Right atrium auricular region (tissue), 2 donors: ENCODE data around the gene TRAF2. TPM values are rescaled to one million over a fixed set of nuclear protein-coding genes. Genes with fewer than 3 reads are reported as not detected.

Experiments
- DNase-seq: peaks from one replicate; pipeline ENCODE4 v3.0.0-alpha.2; 2019; ENCODE audit warnings: low spot score
- H3K27ac ChIP-seq, 2 donors: fragments of 200-600 bp; sonication (generic); 1 replicate in 1 of 2; 2 replicates in 1 of 2; pipeline ENCODE4 v1.5.1; 2016 to 2019
- H3K27me3 ChIP-seq, 2 donors: fragments of 200-600 bp; sonication (generic); one replicate each; pipeline versions ENCODE4 v1.5.1 to v1.6.0; 2017 to 2019
- H3K36me3 ChIP-seq: fragments of 200-600 bp; sonication (generic); one replicate; pipeline ENCODE4 v1.5.1; 2016
- H3K4me1 ChIP-seq, 2 donors: fragments of 200-600 bp; sonication (generic); one replicate each; pipeline versions ENCODE4 v1.5.1 to v1.6.0; 2017 to 2019
- H3K4me3 ChIP-seq, 2 donors: fragments of 200-600 bp; sonication (generic); 1 replicate in 1 of 2; 2 replicates in 1 of 2; pipeline ENCODE4 v1.5.1; 2017 to 2019; ENCODE audit warnings: mild to moderate bottlenecking in 1 of 2, moderate library complexity in 1 of 2
- H3K9me3 ChIP-seq, 2 donors: fragments of 200-600 bp; sonication (generic); one replicate each; pipeline ENCODE4 v1.5.1; 2019
- CTCF ChIP-seq, 2 donors: fragments of 200-600 bp; sonication (generic); IDR thresholded peaks; one replicate each; pipeline ENCODE4 v1.5.1; 2019; ENCODE audit warnings: antibody characterized with exemption in 2 of 2
- total RNA-seq, 2 donors: library from RNA; depleted of rRNA; stranded (reverse); fragments of >200 nt; gene quantifications; one replicate each; pipeline ENCODE4 v1.1.0, GENCODE V29; 2016

TRAF2 gene
- total RNA-seq, 2 donors from 2014 or later = 1.9 to 4.1 TPM

- Histone ChIP-seq H3K36me3 (peaks cover 41% of the 10 kb centered on the region), H3K27ac (peak overlapping the region; percentile 91 to 95), H3K4me1 (peaks cover 0 to 37% of the 10 kb centered on the region in 2 donors), H3K4me3 (no peak overlapping the region), H3K9me3 (no peaks in the 10 kb centered on the region), H3K27me3 (no peaks in the 10 kb centered on the region)
- no peak for DNase-seq
- TF ChIP-seq CTCF (IDR thresholded peaks at IDR 0.05) = no peak
These were observed 56.0 kb downstream of the TRAF2 start for GRCh38 chr9:136942112-136942880.

DNA sequence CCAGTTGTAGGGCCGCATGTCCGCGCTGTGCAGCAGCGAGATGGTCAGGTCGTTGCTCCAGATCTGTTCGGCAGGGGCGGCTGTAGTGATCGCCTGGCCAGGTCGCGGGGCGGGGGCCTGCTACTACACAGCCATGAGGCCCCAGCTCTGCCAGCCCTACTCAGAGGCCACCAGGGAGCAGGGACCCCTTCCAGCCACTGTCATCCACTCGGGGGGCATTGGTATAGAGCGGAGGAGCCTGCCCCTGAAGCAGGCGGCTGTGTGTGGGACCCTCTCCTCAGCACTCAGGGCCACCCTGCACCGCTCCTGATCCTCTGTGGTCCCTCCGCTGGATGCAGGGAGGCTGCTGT, 56.5 kb downstream of the TRAF2 start:
- Histone ChIP-seq H3K9me3 (no peaks in the 10 kb centered on the region), H3K27ac (peak overlapping the region; percentile 91 to 95), H3K27me3 (no peaks in the 10 kb centered on the region), H3K4me1 (peaks cover 0 to 43% of the 10 kb centered on the region in 2 donors), H3K36me3 (peaks cover 41% of the 10 kb centered on the region), H3K4me3 (peak overlapping the region in 1 of 2 donors; percentile 85)
- DNase-seq = no peak
- no peak for TF ChIP-seq CTCF (IDR thresholded peaks at IDR 0.05)

DNA sequence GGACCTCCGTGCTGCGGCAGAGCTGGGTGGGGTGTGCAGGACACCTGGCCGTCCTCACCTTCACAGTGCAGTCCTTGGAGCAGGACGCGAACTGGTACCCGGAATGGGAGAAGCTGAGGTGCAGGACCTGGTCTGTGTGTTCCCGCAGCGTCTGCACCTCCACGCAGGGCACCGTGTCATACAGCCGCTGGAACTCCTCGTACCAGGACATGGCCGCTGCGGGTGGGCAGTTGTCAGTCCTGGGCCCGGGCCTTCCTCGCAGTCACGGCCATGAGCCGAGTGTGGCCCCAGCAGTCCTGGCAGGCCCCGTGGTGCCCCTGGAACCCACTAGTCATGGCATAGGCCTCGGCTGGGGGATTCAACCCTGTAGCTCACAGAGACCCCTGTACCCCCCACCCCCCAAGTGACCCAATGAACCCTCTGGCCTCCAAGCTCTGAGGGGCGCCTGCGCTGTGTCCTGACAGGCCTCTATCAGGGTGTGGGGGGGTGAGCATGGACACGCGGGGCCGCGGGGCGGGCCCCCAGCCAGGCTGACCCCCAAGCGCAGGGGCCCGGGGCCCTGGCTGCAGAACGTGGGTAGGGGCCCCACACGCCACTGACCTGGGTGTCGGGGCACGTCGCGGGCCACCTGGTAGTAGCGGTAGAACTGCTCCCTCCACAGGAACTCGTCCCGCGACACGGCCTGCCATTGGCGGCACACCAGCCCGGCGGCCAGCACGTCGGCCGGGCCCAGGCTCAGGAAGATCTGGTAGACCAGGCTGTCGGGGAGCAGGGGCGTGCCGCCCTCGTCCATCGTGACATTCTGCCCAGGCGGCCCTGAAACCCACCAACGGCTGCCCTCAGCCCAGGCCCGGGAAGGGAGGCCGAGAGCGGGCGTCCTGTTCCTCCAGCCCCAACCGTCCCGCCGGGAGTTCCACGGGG, 57.2 kb downstream of the TRAF2 start:
- TF ChIP-seq CTCF (IDR thresholded peaks at IDR 0.05) = no peak
- Histone ChIP-seq H3K4me3 (peak overlapping the region; percentile 85 to 87), H3K9me3 (no peaks in the 10 kb centered on the region), H3K27ac (peak overlapping the region; percentile 91 to 95), H3K4me1 (peaks cover 0 to 50% of the 10 kb centered on the region in 2 donors), H3K36me3 (peaks cover 41% of the 10 kb centered on the region), H3K27me3 (no peaks in the 10 kb centered on the region)
- DNase-seq = no peak

- Histone ChIP-seq H3K4me1 (peaks cover 0 to 56% of the 10 kb centered on the region in 2 donors), H3K27ac (peak overlapping the region; percentile 91 to 95), H3K9me3 (no peaks in the 10 kb centered on the region), H3K27me3 (no peaks in the 10 kb centered on the region), H3K4me3 (peak overlapping the region; percentile 85 to 87), H3K36me3 (peaks cover 39% of the 10 kb centered on the region)
- TF ChIP-seq CTCF (IDR thresholded peaks at IDR 0.05) = no peak
- DNase-seq = no peak
These were observed 57.8 kb downstream of the TRAF2 start for GRCh38 chr9:136944212-136944518.

DNA sequence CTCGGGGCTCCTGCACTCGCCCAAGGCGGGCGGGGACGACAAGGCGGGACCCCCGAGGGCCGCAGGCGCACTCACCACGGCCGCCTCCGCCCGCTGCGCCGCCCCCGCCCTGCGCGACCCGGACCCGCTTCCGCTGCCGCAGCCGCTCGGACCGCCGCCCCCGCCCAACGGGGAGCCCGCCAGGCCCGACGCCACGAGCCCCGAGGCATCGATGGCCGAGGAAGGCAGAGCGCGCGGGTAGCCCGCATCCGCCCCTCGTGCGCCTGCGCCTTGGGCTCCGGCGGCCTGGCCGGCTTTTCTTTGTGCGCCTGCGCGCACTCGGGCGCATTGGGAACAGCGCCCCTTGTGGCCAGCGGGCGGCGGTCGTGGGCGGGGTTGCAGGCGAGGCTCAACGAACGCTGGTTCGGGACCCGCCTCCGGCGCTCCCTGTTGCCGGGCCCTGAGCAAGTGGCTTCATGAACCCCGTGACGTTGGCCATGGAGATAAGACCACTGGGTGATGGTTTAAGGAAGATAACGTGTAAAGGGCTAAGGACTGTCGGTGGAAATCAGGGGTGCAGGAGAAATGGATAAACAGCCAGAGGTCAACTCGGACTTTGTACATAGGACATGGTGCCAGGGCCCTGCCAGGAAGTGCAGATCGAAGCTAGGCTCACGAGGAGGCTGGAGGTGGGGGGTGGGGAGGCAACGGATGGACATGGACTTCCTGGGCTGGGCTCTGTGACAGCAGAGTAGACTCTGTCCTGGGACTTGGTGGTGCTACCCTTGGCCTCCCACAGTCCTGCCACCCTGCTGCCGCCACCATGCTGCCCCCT, 58.4 kb downstream of the TRAF2 start, which contains the start of the genes C8G and FBXW5:
Gene C8G (plus strand): TSS at position 725 of the 814 bp plus-strand sequence. CDS start 78 bp downstream, at position 803.
Gene FBXW5 (minus strand): TSS at position 220 of the 814 bp plus-strand sequence. CDS start 655 bp downstream, outside the sequence.
- H3K27me3 ChIP-seq = no peaks in the 10 kb centered on the region
- peak; percentile 97 to 99 for TF ChIP-seq CTCF (IDR thresholded peaks at IDR 0.05)
- peak within 1 kb of the TSS; percentile 85 to 87 for H3K4me3 ChIP-seq
- H3K36me3 ChIP-seq = peaks cover 34% of the 10 kb centered on the region
- peak within 1 kb of the TSS; percentile 91 to 95 for H3K27ac ChIP-seq
- H3K9me3 ChIP-seq = no peaks in the 10 kb centered on the region
- peak; percentile 91 for DNase-seq
- H3K4me1 ChIP-seq = peaks cover 0 to 61% of the 10 kb centered on the region in 2 donors
